ENCODE measurements around the gene P3H3. TPM values are rescaled to one million over a fixed set of nuclear protein-coding genes. Genes with fewer than 3 reads are reported as not detected.
A peak's percentile ranks its signal among the peaks of the same experiment; 100 is the strongest.

P3H3 gene
- polyA plus RNA-seq, 1 donor (not counting 4 experiments of a cell fraction or from before 2014, with no cell fraction given), result 3.9 TPM

- FAIRE-seq, result no peak
- H2AFZ ChIP-seq (ENCODE audit: control insufficient read depth, low read length), result no peak overlapping the region
- TF ChIP-seq EZH2 (IDR thresholded peaks at IDR 0.05; ENCODE audit: low read length), result no peak
- no peaks in the 10 kb centered on the region for H4K20me1 ChIP-seq (ENCODE audit: control insufficient read depth, extremely low read depth, insufficient read depth, low read length)
- DNase-seq (ENCODE audit: low read depth, low spot score), result no peak
- H3K27me3 ChIP-seq (ENCODE audit: control insufficient read depth, extremely low read depth, insufficient read depth, low read length), result no peaks in the 10 kb centered on the region
- H3K4me2 ChIP-seq (ENCODE audit: control insufficient read depth, extremely low read depth, insufficient read depth, low read depth, low read length), result peak overlapping the region; percentile 88
- H3K9ac ChIP-seq (ENCODE audit: control insufficient read depth, extremely low read depth, insufficient read depth, low read length), result no peak overlapping the region
- peaks cover 34 to 42% of the 10 kb centered on the region in 2 experiments for H3K36me3 ChIP-seq (ENCODE audit: control insufficient read depth in 2 of 2, extremely low read depth in 1 of 2, insufficient read depth in 2 of 2, low read length in 2 of 2)
- H3K4me1 ChIP-seq (ENCODE audit: control insufficient read depth, extremely low read depth, insufficient read depth, low read length), result peaks cover 21% of the 10 kb centered on the region
- H3K9me1 ChIP-seq (ENCODE audit: control insufficient read depth, extremely low read depth, insufficient read depth, low read length), result no peaks in the 10 kb centered on the region
- no peak overlapping the region for H3K27ac ChIP-seq (ENCODE audit: control insufficient read depth, insufficient read depth, low read length)
- H3K4me3 ChIP-seq (ENCODE audit: control insufficient read depth in 2 of 3, extremely low read depth in 1 of 3, insufficient read depth in 2 of 3, low read depth in 1 of 3, low read length in 3 of 3), result peak overlapping the region in 1 of 3 experiments; percentile 95
- peaks cover 41% of the 10 kb centered on the region for H3K79me2 ChIP-seq (ENCODE audit: control insufficient read depth, insufficient read depth, low read length)
- H3K9me3 ChIP-seq (ENCODE audit: control insufficient read depth, low read depth, low read length), result no peaks in the 10 kb centered on the region
- dilution Hi-C loops (cut with MboI; ENCODE audit: extremely low pct_ligation_motif_present, low sequenced_read_pairs), result no loop called here
These were observed 25.8 kb downstream of the P3H3 start for GRCh38 chr12:6854036-6854435.

- no peak for TF ChIP-seq EZH2 (IDR thresholded peaks at IDR 0.05; ENCODE audit: low read length)
- no peak for TF ChIP-seq CTCF (optimal IDR thresholded peaks at IDR 0.05 in 1 of 3, IDR thresholded peaks at IDR 0.05 in 1 of 3, conservative IDR thresholded peaks at IDR 0.05 in 1 of 3; ENCODE audit: extremely low read depth in 1 of 3, insufficient read depth in 2 of 3, low read length in 3 of 3)
- H4K20me1 ChIP-seq (ENCODE audit: control insufficient read depth, extremely low read depth, insufficient read depth, low read length), result no peaks in the 10 kb centered on the region
- FAIRE-seq (no peak), DNase-seq (ENCODE audit: low read depth, low spot score) (no peak)
- no peaks in the 10 kb centered on the region for H3K9me3 ChIP-seq (ENCODE audit: control insufficient read depth, low read depth, low read length)
- H3K27me3 ChIP-seq (ENCODE audit: control insufficient read depth, extremely low read depth, insufficient read depth, low read length), result no peaks in the 10 kb centered on the region
- peaks cover 17% of the 10 kb centered on the region for H3K4me1 ChIP-seq (ENCODE audit: control insufficient read depth, extremely low read depth, insufficient read depth, low read length)
- H2AFZ ChIP-seq (ENCODE audit: control insufficient read depth, low read length), result no peak overlapping the region
- no peaks in the 10 kb centered on the region for H3K9me1 ChIP-seq (ENCODE audit: control insufficient read depth, extremely low read depth, insufficient read depth, low read length)
- H3K4me3 ChIP-seq (ENCODE audit: control insufficient read depth in 2 of 3, extremely low read depth in 1 of 3, insufficient read depth in 2 of 3, low read depth in 1 of 3, low read length in 3 of 3), result no peak overlapping the region
- H3K4me2 ChIP-seq (ENCODE audit: control insufficient read depth, extremely low read depth, insufficient read depth, low read depth, low read length), result no peak overlapping the region
- H3K79me2 ChIP-seq (ENCODE audit: control insufficient read depth, insufficient read depth, low read length), result peaks cover 34% of the 10 kb centered on the region
- no peak overlapping the region for H3K9ac ChIP-seq (ENCODE audit: control insufficient read depth, extremely low read depth, insufficient read depth, low read length)
- dilution Hi-C loops (cut with MboI; ENCODE audit: extremely low pct_ligation_motif_present, low sequenced_read_pairs), result no loop called here
- H3K27ac ChIP-seq (ENCODE audit: control insufficient read depth, insufficient read depth, low read length), result no peak overlapping the region
- H3K36me3 ChIP-seq (ENCODE audit: control insufficient read depth in 2 of 2, extremely low read depth in 1 of 2, insufficient read depth in 2 of 2, low read length in 2 of 2), result peaks cover 39 to 43% of the 10 kb centered on the region in 2 experiments
These were observed 27.1 kb downstream of the P3H3 start for GRCh38 chr12:6855322-6855721.

- dilution Hi-C loops (cut with MboI; ENCODE audit: extremely low pct_ligation_motif_present, low sequenced_read_pairs), result no loop called here
- H4K20me1 ChIP-seq (ENCODE audit: control insufficient read depth, extremely low read depth, insufficient read depth, low read length), result no peaks in the 10 kb centered on the region
- H2AFZ ChIP-seq (ENCODE audit: control insufficient read depth, low read length), result no peak overlapping the region
- H3K79me2 ChIP-seq (ENCODE audit: control insufficient read depth, insufficient read depth, low read length), result peaks cover 20% of the 10 kb centered on the region
- no peak overlapping the region for H3K4me2 ChIP-seq (ENCODE audit: control insufficient read depth, extremely low read depth, insufficient read depth, low read depth, low read length)
- no peak for FAIRE-seq
- peaks cover 2% of the 10 kb centered on the region for H3K4me1 ChIP-seq (ENCODE audit: control insufficient read depth, extremely low read depth, insufficient read depth, low read length)
- DNase-seq (ENCODE audit: low read depth, low spot score), result no peak
- H3K9ac ChIP-seq (ENCODE audit: control insufficient read depth, extremely low read depth, insufficient read depth, low read length), result no peak overlapping the region
- no peak overlapping the region for H3K27ac ChIP-seq (ENCODE audit: control insufficient read depth, insufficient read depth, low read length)
- H3K27me3 ChIP-seq (ENCODE audit: control insufficient read depth, extremely low read depth, insufficient read depth, low read length), result no peaks in the 10 kb centered on the region
- no peak for TF ChIP-seq EZH2 (IDR thresholded peaks at IDR 0.05; ENCODE audit: low read length)
- no peak for TF ChIP-seq CTCF (optimal IDR thresholded peaks at IDR 0.05 in 1 of 3, IDR thresholded peaks at IDR 0.05 in 1 of 3, conservative IDR thresholded peaks at IDR 0.05 in 1 of 3; ENCODE audit: extremely low read depth in 1 of 3, insufficient read depth in 2 of 3, low read length in 3 of 3)
- no peaks in the 10 kb centered on the region for H3K9me3 ChIP-seq (ENCODE audit: control insufficient read depth, low read depth, low read length)
- peaks cover 61 to 69% of the 10 kb centered on the region in 2 experiments for H3K36me3 ChIP-seq (ENCODE audit: control insufficient read depth in 2 of 2, extremely low read depth in 1 of 2, insufficient read depth in 2 of 2, low read length in 2 of 2)
- no peak overlapping the region for H3K4me3 ChIP-seq (ENCODE audit: control insufficient read depth in 2 of 3, extremely low read depth in 1 of 3, insufficient read depth in 2 of 3, low read depth in 1 of 3, low read length in 3 of 3)
- H3K9me1 ChIP-seq (ENCODE audit: control insufficient read depth, extremely low read depth, insufficient read depth, low read length), result no peaks in the 10 kb centered on the region
These were observed 30.6 kb downstream of the P3H3 start for GRCh38 chr12:6858799-6859198.

Data from keratinocyte (primary cell).